GM18519 (cell line): ENCODE measurements around the gene ATG2B.
"Not testable (repeated sequence)": the region's sequence is repeated elsewhere in the genome, so short reads cannot be mapped to it uniquely, and the experiment has no call there.

Experiments used
- ATAC-seq: cut with Tn5 transposase; IDR thresholded peaks from one replicate; pipeline ENCODE4 v1.9.1; 2021; ENCODE audit warnings: mild to moderate bottlenecking, moderate library complexity; ENCODE audit not compliant: unreplicated experiment, low FRiP score

Gene ATG2B

DNA sequence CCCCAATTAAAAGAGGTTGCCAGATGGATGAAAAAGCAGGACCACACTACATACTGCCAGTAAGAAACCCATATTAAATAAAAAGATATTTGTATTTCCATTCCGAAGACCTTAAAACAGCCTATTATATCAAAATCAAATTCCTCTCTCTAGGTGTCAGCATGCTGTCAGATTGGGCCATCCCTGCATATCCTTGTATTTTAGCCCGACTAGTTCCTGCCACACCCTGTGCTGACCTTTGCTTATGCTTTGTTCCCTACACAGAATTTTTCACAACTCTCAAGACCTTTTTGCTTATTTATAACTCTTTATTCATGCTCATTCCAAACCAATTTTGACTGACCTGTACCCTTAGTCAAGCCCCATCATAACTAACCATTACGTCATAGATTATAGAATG, 13.0 kb upstream of the ATG2B start:
- ATAC-seq, result no peak

DNA sequence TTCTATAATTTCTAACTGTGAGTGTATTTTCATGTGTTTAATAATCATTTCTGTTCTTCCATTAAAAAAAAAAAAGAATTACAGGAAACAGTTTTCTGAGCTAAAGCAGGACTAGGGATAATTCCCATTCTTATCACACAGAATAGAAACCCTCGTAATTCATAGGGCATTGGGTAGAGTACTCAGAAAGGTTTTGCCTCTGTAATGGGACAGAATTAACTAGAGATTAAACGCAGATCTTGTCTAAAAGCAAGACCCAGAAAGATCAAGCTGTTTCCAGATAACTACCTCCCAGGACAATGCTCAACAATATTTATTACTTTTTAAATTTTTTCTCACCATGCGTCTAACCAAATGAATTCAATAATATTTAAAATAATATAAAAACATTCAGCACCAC, 10.4 kb upstream of the ATG2B start:
- no peak for ATAC-seq

DNA sequence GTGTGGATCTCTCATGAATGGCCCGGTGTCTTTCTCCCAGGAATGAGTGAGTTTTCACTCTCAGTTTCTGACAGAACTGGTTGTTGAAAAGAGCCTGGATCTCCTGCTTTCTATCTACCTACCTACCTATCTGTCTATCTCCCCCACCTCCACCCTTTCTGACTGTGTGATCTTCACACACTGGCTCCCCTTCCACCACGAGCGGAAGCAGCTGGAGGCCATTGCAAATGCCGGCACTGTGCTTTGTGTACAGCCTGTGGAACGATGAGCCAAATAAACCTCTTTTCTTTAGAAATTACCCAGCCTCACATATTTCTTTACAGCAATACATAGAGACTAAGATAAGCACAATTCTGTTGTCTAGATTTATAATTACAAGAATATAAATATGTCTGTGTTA, 7.4 kb upstream of the ATG2B start:
- no peak for ATAC-seq

DNA sequence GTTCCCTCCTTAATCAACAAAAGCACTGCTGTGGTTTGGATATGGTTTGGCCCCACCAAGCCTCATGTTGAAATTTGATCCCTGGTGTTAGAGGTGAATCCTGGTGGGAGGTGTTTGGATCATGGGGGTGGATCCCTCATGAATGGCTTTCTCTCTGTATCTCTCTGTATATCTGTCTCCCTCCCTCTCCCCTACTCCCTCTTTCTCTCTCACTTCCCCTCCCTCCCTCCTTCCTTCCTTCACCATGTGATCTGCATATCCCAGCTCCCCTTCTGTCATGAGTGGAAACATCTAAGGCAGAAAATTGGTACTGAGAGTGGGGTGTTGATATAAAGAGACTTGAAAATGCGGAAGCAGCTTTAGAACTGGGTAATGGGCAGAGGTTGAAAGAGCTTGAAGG, 5.4 kb upstream of the ATG2B start:
- ATAC-seq, result no peak

DNA sequence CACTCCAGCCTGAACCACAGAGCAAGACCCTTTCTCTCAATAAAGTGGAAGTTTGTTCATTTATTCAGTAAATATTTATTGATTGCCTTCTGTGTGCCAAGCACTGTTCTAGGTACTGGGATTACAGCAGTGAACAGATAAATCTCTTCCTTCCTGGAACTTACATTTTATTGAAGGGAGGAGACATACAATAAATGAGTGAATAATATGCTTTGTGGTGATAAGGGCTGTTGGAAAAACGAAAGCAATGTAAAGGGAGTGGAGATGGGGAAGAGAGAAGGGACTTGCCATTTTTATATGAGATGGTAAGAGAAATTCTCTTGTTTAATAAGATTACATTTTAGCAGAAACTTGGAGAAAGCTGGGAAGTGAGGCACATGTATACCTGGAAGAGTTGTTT, 1.8 kb upstream of the ATG2B start:
- ATAC-seq, result no peak

DNA sequence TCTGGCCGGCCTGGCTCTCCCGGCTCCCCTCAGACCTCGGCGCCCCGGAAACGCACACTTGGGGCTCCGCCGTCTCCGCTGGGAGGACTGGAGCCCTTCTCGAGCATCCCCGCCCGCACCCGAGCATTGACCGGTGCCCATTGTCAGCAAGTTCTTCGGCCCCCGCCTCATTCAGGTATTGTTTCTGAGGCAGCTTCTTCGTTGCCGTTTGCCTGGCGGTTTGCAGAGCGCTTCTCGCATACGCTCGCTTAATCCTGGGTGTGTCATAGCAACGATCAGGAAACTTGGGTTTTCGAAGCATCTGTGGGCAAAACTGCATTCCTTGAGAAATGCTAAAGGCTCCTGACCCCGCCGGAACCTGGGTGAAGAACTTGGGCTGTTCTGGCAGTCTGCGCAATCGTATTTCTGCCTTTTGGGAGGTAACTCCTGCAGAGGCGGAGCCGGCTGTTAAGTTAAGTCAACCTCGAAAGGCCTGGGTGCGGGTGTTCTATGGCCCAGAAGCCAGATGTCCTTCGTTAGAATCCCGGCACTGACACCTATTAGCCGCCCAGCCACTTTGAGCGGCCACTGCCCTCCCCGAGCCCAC, 703 bp upstream of the ATG2B start:
- ATAC-seq, result no peak

DNA sequence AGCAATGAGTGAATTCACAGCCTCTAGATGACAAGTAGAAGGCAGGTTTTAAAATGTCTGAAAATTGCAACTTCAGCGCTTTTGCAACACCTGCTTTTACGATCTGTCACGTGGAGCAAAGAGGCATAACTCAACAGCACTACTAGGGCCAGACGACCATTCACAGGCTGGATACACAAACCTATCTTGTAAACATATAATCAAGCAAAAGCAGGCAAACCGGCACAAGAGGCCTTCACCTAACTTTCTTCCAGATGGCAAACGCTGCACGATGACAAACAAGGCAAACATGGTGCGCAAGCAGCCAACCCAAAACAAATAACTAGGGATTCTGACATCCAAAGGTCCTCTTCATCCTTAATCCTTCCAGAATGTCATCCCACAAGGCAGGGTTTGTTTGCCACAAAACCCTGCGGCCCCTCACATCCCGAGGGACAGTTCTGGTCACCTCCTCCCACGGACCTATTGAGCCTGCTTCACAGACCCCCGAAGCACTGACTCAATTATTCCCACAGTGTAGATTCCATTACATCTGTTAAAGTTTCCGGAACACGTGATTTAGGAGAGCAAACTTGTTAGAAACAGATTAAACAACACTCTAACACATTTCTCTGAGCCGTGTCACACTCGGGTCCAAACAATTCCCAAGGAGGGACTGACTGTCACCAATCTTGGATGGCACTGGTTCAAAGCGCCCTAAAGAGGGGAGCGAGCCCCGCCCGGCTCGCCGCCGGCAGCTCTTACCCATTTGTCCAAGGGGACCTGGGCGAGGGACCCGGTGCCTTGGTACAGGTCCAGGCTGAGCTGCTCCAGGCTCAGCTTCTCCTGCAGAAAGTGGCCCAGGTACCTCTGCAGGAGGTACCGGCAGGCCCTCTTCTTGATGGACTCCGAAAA, 823 bp downstream of the ATG2B start:
- ATAC-seq, result peak; percentile 13

DNA sequence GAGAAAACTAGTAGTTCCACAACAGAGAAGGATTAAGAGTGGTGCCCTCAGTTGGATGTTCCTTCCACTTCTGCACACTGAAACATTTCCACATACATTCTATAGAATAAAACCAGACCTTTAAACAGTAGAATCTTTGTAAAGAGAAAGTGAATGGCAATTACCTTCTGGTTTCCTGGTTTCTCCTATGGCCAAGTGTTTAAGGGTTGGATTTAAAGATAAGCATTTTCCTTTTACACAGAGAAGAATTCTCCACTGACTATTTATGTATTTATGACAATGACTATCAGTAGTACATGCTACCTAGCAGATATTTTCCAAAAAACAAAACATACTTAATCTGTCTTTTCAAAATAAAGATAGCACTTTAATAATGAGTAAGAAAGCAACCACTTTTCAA, 3.2 kb downstream of the ATG2B start:
- ATAC-seq, result no peak

DNA sequence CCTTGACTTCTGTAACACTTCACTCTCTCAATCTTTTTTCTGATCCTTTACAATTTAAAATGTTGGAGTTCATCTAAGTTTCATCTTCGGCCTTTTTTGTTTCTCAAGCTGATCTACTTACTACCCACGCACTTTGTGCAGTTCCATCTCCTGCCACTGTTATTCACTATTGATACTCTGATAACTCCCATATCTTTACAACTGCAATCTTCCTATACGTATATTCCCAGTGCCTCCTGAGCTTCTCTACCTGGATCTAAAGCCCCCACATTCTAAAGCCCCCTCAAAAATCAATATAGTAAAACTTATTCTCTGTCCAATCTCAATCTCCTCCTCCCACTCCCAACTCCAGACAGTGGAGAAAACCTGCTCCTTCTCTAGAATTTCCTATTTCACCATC, 5.9 kb downstream of the ATG2B start:
- ATAC-seq, result no peak

DNA sequence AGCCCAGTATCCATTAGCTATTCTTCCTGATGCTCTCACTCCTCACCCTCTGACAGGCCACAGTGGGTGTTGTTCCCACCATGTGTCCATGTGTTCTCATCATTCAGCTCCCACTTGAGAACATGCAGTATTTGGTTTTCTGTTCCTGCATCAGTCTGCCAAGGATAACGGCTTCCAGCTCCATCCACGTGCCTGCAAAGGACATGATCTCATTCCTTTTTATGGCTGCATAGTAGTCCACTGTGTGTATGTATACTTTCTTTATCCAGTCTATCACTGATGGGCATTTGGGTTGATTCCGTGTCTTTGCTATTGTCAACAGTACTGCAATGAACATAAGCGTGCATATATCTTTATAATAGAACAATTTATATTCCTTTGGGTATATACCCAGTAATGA, 8.9 kb downstream of the ATG2B start:
- ATAC-seq, result no peak

DNA sequence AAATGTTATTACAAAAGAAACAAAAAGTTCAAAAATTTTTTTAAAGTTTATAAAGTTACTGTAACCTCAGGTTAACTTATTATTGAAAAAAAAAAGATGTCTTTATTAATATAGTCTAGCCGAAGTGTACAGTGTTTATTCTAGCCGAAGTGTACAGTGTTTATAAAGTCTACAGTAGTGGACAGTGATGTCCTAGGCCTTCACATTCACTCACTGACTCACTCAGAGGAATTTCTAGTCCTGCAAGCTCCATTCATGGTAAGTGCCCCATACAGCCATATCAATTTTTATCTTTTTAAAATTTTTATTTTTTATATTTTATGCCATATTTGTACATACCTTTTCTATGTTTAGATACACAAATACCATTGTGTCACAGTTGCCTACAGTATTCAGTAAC, 10.4 kb downstream of the ATG2B start:
- ATAC-seq, result no peak

DNA sequence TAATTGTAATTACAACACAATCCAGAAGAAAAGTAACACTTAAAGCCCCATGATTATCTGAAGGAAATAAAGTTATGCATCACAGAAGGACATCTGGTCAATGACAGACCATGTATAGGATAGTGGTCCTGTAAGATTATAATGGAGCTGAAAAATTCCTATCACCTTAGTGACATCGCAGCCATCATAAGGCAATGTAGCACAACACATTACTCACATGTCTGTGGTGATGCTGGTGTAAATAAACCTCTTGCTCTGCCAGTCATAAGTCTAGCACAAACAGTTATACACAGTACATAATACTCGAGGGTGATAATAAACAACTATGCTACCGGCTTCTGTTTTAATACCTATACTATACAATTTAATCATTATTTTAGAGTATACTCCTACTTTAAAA, 11.2 kb downstream of the ATG2B start:
- no peak for ATAC-seq

DNA sequence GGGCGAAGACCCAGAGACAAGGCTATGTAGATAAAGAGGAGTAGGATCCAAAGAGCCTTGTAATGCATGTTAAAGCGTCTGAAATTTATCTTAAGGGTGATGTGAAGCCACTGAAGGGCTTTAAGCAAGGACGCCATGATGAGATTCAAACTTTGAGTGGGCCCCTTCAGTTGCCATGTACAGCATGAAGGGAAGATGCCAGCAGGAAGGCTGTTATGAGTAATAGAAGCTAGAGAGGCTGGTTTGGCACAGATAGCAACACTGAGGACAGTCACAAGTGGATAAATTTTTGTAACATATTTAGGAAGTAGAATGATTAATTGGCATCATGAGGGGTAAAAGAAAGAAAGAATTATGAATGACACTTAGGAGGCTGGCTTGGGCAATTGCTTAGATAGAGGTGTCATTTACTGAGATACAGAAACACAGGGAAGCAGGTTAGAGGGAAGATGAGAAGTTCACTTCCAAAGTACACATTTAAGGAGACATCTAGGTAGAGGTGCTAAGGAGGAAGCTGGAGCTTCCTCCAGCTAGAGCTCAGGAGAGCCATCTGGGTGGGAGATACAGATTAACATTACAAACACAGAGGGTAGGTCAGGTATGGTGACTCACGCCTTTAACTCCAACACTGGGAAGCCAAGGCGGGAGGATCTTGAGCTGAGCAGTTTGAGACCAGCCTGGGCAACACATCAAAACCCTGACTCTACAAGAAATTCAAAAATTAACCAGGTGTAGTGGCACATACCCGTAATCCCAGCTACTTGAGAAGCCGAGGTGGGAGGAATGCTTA, 13.7 kb downstream of the ATG2B start:
- no peak for ATAC-seq

DNA sequence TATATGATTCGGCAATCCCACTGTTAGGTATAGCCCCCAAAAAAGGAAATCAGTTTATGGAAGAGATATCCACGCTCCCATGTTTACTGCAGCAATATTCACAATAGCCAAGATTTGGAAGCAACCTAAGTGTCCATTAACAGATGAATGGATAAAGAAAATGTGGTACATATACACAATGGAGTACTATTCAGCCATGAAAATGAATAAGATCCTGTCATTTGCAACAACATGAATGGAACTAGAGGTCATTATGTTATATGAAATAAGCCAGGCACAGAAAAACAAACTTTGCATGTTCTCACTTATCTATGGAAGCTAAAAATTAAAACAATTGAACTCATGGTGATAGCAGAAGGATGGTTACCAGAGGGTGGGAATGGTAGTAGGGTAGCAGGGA, 15.2 kb downstream of the ATG2B start:
- not testable (repeated sequence) for ATAC-seq

DNA sequence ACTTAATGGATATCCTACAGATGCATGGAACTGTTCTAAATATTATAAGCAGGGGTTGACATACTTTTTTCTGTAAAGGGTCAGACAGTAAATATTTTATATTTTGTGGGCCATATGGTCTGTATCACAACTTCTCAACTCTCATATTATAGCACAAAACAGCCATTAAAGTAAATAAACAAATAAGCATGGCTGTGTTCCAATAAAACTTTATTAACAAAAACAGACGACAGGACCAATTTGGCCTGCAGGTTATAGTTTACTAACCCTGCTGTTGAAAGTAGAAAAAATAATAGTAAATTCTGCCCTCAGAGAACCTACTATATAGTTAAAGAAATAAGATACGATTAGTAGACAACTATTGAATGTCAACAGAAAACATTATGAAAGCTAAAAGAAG, 17.5 kb downstream of the ATG2B start:
- no peak for ATAC-seq

DNA sequence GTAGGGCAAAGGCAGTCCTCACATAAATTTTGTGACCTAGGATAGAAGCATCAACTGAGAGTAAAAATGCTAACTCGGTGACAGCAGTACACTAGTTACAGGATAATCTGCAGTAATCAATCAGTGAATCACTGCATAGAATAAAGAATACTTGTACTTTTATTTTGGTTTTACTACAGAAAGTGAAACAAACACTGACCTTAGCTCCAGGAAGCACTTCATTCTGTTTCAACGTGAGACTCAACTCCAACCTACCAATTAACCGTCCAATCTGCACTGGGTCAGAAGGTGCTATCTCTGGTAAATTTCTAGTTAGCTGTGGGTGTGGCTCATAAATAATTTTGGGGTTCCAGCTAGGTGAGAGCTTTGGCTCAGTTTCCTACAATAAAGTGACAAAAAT, 21.8 kb downstream of the ATG2B start:
- ATAC-seq, result no peak

DNA sequence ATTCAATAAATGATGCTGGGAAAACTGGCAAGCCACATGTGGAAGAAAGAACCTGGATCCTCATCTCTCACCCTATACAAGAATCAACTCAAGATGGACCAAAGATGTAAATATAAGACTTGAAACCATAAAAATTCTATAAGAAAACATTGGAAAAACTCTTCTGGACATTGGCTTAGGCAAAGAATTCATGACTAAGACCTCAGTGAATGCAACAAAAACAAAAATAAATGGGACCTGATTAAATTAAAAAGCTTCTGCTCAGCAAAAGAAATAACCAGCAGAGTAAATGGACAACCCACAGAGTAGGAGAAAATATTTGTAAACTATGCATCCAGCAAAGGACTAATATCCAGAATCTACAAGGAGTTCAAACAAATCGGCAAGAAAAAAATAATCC, 24.6 kb downstream of the ATG2B start:
- no peak for ATAC-seq

DNA sequence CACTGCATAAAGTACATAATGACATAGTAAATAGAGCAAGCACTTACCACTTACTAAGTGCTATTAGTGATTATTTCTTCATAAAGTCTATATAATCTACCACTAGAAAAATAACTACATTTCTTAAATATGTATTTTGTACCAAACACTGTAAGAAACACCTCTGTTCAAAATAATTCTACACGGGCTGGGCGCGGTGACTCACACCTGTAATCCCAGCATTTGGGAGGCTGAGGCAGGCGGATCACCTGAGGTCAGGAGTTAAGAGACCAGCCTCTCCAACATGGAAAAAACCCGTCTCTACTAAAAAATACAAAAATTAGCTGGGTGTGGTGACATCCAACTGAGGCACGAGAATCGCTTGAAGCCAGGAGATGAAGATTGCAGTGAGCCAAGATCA, 38.9 kb downstream of the ATG2B start:
- ATAC-seq, result no peak

DNA sequence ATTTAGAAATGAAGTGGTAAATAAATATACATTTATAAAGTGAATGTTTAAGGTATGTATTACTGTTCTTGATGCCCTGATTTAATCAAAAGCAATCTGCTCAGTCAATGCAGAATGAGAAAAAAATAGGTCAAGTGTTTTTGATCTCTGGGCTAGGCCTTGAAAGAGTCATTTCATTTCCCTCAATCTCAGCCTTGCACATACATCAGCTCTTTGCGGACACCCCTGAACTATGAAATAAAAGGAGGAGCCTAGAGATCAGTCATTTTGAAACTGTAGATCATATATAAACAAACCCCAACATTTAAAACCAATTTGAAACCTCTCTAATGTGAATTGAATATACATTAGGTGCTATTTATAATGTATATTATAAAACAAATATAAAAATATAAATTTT, 42.5 kb downstream of the ATG2B start:
- no peak for ATAC-seq

DNA sequence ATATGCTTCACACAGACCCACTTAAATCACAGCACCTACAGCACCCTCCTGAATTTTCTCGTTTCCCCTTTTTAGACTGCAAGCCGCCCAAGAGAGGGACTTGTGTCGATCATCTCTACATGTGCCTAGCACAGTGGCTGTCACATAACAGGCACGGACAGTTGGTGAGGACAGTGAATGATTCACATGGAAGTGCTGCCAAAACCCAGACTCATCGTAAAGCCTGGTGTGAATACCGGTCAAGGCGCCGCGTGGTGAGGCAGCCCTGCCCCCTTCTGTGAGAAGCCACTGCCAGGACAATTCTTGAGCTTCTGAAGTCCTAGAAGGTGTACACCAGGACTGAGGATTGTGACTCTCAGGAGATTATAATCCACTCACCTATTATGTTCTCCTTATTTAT, 44.3 kb downstream of the ATG2B start:
- ATAC-seq, result no peak

DNA sequence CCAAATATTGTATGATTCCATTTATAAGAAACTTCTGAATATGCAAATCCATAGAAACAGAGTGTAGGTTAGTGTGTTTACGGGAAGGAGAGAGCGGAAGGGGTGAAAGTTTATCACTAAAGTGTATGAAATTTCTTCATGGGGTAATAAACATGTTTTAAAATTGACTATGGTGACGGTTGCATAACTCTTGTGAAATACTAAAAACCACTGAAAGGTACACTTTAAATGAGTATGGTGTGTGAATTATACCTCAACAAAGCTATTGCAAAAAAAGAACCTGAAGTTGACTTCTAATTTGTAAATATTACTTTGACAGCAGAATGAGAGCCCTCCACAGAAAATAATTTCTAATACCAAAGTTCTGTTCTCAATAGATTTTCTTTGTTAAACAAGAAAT, 47.1 kb downstream of the ATG2B start:
- ATAC-seq, result no peak

DNA sequence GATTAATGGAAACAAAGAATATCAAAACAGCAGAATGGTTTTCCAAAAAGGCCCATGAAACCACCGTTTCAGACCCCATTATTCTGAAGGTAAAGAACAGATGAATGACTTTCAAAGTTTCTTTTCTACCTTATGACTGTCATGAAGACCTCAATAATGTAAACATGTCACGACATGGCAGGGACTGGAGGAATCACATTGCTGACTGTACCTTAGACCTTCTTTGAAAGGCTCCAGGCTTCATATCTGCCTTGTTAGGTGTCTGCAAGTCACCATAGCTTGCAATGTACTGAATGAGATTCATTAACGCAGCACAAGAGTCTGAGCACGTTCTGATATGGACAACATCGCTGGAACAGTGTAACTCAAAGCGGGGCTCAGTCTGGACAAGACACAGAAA, 52.2 kb downstream of the ATG2B start:
- no peak for ATAC-seq
